Measurements from ENCODE around the gene ALDH2.
"Not testable (repeated sequence)": the region's sequence is repeated elsewhere in the genome, so short reads cannot be mapped to it uniquely, and the experiment has no call there.

ALDH2 gene

GRCh38 chr12:111824312-111824711, 57.6 kb downstream of the ALDH2 start:
- not testable (repeated sequence) for H3K4me1 ChIP-seq (ENCODE audit: control insufficient read depth, insufficient read depth, low read length); H3K27me3 ChIP-seq (ENCODE audit: control insufficient read depth, insufficient read depth, low read length); H3K27ac ChIP-seq (ENCODE audit: low read depth, low read length); H3K36me3 ChIP-seq (ENCODE audit: control insufficient read depth, insufficient read depth, low read length); H3K9ac ChIP-seq (ENCODE audit: low read length); H3K4me3 ChIP-seq (ENCODE audit: low read length)

- Histone ChIP-seq H3K27ac (ENCODE audit: low read depth, low read length) (no peak overlapping the region), H3K36me3 (ENCODE audit: control insufficient read depth, insufficient read depth, low read length) (no peaks in the 10 kb centered on the region), H3K4me1 (ENCODE audit: control insufficient read depth, insufficient read depth, low read length) (no peaks in the 10 kb centered on the region), H3K9ac (ENCODE audit: low read length) (no peak overlapping the region), H3K4me3 (ENCODE audit: low read length) (no peak overlapping the region), H3K27me3 (ENCODE audit: control insufficient read depth, insufficient read depth, low read length) (no peaks in the 10 kb centered on the region)
Observed at GRCh38 chr12:111825509-111825908, 58.8 kb downstream of the ALDH2 start.

- H3K27me3 ChIP-seq (ENCODE audit: control insufficient read depth, insufficient read depth, low read length) = no peaks in the 10 kb centered on the region
- no peak overlapping the region for H3K27ac ChIP-seq (ENCODE audit: low read depth, low read length)
- H3K4me1 ChIP-seq (ENCODE audit: control insufficient read depth, insufficient read depth, low read length) = no peaks in the 10 kb centered on the region
Observed at GRCh38 chr12:111826316-111826715, 59.6 kb downstream of the ALDH2 start.

GRCh38 chr12:111826992-111827391, 60.3 kb downstream of the ALDH2 start:
- Histone ChIP-seq H3K27ac (ENCODE audit: low read depth, low read length) (no peak overlapping the region), H3K27me3 (ENCODE audit: control insufficient read depth, insufficient read depth, low read length) (no peaks in the 10 kb centered on the region), H3K9ac (ENCODE audit: low read length) (no peak overlapping the region), H3K4me3 (ENCODE audit: low read length) (no peak overlapping the region), H3K4me1 (ENCODE audit: control insufficient read depth, insufficient read depth, low read length) (no peaks in the 10 kb centered on the region), H3K36me3 (ENCODE audit: control insufficient read depth, insufficient read depth, low read length) (no peaks in the 10 kb centered on the region)

More at GRCh38 chr12:111826316-111826715, 59.6 kb downstream of the ALDH2 start:
- no peak overlapping the region for H3K9ac ChIP-seq (ENCODE audit: low read length)
- H3K36me3 ChIP-seq (ENCODE audit: control insufficient read depth, insufficient read depth, low read length) = no peaks in the 10 kb centered on the region
- H3K4me3 ChIP-seq (ENCODE audit: low read length) = no peak overlapping the region

GRCh38 chr12:111827907-111828306, 61.2 kb downstream of the ALDH2 start:
- H3K27ac ChIP-seq (ENCODE audit: low read depth, low read length) = no peak overlapping the region
- H3K4me1 ChIP-seq (ENCODE audit: control insufficient read depth, insufficient read depth, low read length) = no peaks in the 10 kb centered on the region
- no peak overlapping the region for H3K4me3 ChIP-seq (ENCODE audit: low read length)
- no peak overlapping the region for H3K9ac ChIP-seq (ENCODE audit: low read length)
- no peaks in the 10 kb centered on the region for H3K27me3 ChIP-seq (ENCODE audit: control insufficient read depth, insufficient read depth, low read length)
- no peaks in the 10 kb centered on the region for H3K36me3 ChIP-seq (ENCODE audit: control insufficient read depth, insufficient read depth, low read length)

GRCh38 chr12:111828338-111828979, 61.7 kb downstream of the ALDH2 start:
- Histone ChIP-seq H3K9ac (ENCODE audit: low read length) (no peak overlapping the region), H3K4me1 (ENCODE audit: control insufficient read depth, insufficient read depth, low read length) (no peaks in the 10 kb centered on the region), H3K27ac (ENCODE audit: low read depth, low read length) (no peak overlapping the region), H3K36me3 (ENCODE audit: control insufficient read depth, insufficient read depth, low read length) (no peaks in the 10 kb centered on the region), H3K27me3 (ENCODE audit: control insufficient read depth, insufficient read depth, low read length) (no peaks in the 10 kb centered on the region), H3K4me3 (ENCODE audit: low read length) (no peak overlapping the region)

- H3K27me3 ChIP-seq (ENCODE audit: control insufficient read depth, insufficient read depth, low read length); H3K4me3 ChIP-seq (ENCODE audit: low read length); H3K27ac ChIP-seq (ENCODE audit: low read depth, low read length); H3K36me3 ChIP-seq (ENCODE audit: control insufficient read depth, insufficient read depth, low read length); H3K9ac ChIP-seq (ENCODE audit: low read length); H3K4me1 ChIP-seq (ENCODE audit: control insufficient read depth, insufficient read depth, low read length): not testable (repeated sequence)
Observed at GRCh38 chr12:111829635-111830034, 62.9 kb downstream of the ALDH2 start.

- H3K9ac ChIP-seq (ENCODE audit: low read length); H3K36me3 ChIP-seq (ENCODE audit: control insufficient read depth, insufficient read depth, low read length); H3K27ac ChIP-seq (ENCODE audit: low read depth, low read length); H3K4me1 ChIP-seq (ENCODE audit: control insufficient read depth, insufficient read depth, low read length); H3K4me3 ChIP-seq (ENCODE audit: low read length); H3K27me3 ChIP-seq (ENCODE audit: control insufficient read depth, insufficient read depth, low read length): not testable (repeated sequence)
Observed at GRCh38 chr12:111834740-111835386, 68.1 kb downstream of the ALDH2 start.

- H3K27ac ChIP-seq (ENCODE audit: low read depth, low read length); H3K9ac ChIP-seq (ENCODE audit: low read length); H3K4me3 ChIP-seq (ENCODE audit: low read length); H3K27me3 ChIP-seq (ENCODE audit: control insufficient read depth, insufficient read depth, low read length); H3K36me3 ChIP-seq (ENCODE audit: control insufficient read depth, insufficient read depth, low read length); H3K4me1 ChIP-seq (ENCODE audit: control insufficient read depth, insufficient read depth, low read length): not testable (repeated sequence)
Observed at GRCh38 chr12:111835531-111836181, 68.9 kb downstream of the ALDH2 start.

- Histone ChIP-seq H3K27ac (ENCODE audit: low read depth, low read length) (no peak overlapping the region), H3K27me3 (ENCODE audit: control insufficient read depth, insufficient read depth, low read length) (no peaks in the 10 kb centered on the region), H3K4me1 (ENCODE audit: control insufficient read depth, insufficient read depth, low read length) (peaks cover 6% of the 10 kb centered on the region), H3K36me3 (ENCODE audit: control insufficient read depth, insufficient read depth, low read length) (peaks cover 3% of the 10 kb centered on the region), H3K4me3 (ENCODE audit: low read length) (no peak overlapping the region), H3K9ac (ENCODE audit: low read length) (no peak overlapping the region)
Observed at GRCh38 chr12:111838353-111838752, 71.6 kb downstream of the ALDH2 start.

- peak overlapping the region; percentile 95 for H3K4me3 ChIP-seq (ENCODE audit: low read length)
- H3K36me3 ChIP-seq (ENCODE audit: control insufficient read depth, insufficient read depth, low read length) = peaks cover 3% of the 10 kb centered on the region
- H3K4me1 ChIP-seq (ENCODE audit: control insufficient read depth, insufficient read depth, low read length) = peaks cover 8% of the 10 kb centered on the region
- no peak overlapping the region for H3K27ac ChIP-seq (ENCODE audit: low read depth, low read length)
- peak overlapping the region; percentile 93 for H3K9ac ChIP-seq (ENCODE audit: low read length)
- no peaks in the 10 kb centered on the region for H3K27me3 ChIP-seq (ENCODE audit: control insufficient read depth, insufficient read depth, low read length)
Observed at GRCh38 chr12:111840807-111841206, 74.1 kb downstream of the ALDH2 start.

- Histone ChIP-seq H3K4me1 (ENCODE audit: control insufficient read depth, insufficient read depth, low read length) (peaks cover 8% of the 10 kb centered on the region), H3K36me3 (ENCODE audit: control insufficient read depth, insufficient read depth, low read length) (peaks cover 3% of the 10 kb centered on the region), H3K9ac (ENCODE audit: low read length) (peak overlapping the region; percentile 93), H3K27ac (ENCODE audit: low read depth, low read length) (peak overlapping the region; percentile 94), H3K4me3 (ENCODE audit: low read length) (peak overlapping the region; percentile 95), H3K27me3 (ENCODE audit: control insufficient read depth, insufficient read depth, low read length) (no peaks in the 10 kb centered on the region)
Observed at GRCh38 chr12:111841236-111841749, 74.6 kb downstream of the ALDH2 start.

All from rectal smooth muscle tissue (tissue), 1 donor.